ENCODE measurements around the gene ZNF195.
"Not testable (repeated sequence)": the region's sequence is repeated elsewhere in the genome, so short reads cannot be mapped to it uniquely, and the experiment has no call there.

ZNF195 gene

DNA sequence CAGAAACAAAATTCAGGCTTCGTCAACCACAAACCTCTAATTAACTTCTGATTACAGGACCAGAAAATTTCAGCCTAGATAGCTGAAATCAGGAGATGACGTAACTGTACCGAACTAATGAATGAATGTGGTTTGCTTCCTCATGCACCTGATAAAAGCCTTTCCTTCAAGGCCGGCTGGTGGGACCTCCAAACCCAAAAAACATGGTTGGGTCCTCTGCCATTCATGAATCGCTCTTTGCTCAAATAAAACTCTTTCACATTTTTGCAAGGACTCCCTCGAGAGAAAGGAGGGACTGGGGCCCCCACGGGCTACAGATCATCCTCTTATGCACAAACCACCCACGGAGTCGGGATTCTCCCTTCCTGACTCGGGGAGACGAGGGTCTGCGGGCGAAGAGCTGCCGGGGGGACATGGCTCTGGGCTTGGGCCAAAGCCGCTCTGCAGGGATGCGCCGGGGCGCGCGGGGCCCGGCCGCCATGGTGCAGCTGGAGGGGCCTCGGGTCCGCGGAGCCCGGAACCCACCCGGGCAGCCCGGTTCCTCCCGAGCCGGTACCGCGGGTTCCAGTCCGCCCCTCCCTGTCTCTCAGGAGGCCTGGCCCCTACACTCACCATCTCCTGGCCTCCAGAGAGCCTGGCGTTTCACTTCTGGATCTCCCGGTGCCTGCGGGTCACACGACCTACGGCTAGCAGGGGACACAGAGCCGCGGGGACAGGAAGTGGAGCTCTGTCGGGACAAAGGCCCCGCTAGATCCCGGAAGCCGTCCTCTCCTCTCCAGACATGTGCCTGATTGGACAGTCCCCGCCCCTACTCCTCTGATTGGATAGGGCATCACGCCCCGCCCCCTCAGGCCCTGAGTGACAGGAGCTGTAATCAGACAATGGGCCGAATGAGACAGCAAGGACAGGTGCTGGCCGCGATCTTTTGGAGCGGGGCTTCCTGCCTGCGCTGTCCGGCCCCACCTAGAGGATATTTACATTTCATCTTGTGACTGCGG, at the start of gene ZNF195:
Gene ZNF195 (minus strand): TSS at position 721 of the 998 bp plus-strand sequence. CDS start 106 bp downstream, at position 615.
- peak; percentile 95 for DNase-seq

DNA sequence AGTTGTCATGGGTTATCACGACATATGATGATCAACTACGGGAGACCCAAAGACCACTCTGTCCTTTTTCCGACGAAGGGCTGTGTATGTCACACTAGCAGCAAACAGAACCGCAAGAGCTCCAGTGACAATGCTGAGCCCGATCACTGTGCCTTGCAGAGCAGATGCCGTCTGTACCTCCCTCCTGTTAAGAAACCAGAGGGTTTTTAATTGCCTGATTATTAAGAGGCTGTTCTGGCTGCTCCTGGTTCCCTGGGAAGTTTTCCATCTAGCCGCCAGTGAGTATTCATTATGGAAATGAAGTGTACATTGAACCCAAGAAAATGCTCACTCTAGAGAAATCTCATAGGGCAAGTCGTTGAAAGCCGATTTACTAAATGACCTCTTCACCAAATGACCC, 49.1 kb upstream of the ZNF195 start:
- not testable (repeated sequence) for DNase-seq

DNA sequence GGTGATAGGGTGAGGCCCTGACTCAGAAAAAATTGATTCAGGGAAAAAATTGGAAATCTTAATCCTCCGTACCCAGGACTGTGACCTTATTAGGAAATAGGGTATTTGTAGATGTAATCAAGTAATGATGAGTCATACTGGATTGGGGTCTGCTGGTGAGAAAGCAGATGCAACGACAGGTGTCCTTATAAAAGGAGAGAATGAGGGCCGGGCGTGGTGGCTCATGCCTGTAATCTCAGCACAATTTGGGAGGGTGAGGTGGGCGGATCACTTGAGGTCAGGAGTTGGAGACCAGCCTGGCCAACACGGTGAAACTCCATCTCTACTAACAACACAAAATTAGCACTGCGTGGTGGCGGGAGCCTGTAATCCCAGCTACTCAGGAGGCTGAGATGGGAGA, 47.6 kb upstream of the ZNF195 start:
- DNase-seq = not testable (repeated sequence)

DNA sequence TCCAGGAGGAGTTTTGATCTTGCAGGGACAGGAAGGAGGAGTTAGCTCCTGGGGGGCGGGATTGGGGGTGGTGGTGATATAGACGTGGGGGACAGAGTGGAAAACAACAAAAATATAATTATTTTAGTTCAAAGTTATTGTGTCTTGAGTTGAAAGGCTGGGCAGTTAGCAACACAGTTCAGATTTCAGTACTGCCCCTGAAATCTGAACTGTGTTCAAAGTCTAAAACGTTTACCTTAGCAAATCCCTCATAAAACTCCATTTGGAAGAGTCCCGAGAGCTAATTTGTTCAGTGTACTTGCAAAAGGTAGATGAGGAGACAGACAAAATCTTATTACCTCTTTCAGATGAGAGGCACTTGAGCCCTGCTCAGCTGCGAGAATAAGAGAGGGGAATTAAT, 45.0 kb upstream of the ZNF195 start:
- not testable (repeated sequence) for DNase-seq

DNA sequence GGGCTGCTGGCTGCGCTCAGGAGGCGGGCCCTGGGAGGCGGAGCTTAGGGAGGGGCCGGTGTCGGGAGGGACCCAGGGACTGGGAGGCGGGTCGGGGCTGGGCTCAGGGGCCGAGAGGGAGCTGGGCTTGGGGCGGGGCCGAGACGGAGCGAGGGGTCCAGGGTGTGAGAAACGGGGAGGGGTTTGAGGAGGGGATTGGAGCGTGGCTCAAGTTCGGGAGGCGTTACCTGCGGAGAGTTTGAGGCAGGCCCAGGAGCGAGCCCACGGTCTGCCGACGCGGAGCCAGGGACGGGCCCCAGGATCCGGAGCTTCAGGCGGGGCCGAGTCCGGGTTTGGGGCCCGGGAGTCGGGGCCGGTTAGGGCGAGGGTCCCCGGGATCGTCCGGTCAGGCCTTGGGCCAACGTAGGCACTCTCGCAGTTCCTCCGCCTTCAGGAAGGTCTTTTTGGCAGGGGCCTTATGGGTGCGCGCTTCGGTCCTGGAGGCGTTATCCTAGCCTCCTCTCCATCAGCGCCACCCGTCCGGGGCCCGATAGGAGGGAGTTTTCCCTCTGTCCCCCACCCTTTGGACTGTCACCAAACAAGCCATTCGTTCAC, 44.3 kb upstream of the ZNF195 start:
- peak; percentile 80 for DNase-seq

DNA sequence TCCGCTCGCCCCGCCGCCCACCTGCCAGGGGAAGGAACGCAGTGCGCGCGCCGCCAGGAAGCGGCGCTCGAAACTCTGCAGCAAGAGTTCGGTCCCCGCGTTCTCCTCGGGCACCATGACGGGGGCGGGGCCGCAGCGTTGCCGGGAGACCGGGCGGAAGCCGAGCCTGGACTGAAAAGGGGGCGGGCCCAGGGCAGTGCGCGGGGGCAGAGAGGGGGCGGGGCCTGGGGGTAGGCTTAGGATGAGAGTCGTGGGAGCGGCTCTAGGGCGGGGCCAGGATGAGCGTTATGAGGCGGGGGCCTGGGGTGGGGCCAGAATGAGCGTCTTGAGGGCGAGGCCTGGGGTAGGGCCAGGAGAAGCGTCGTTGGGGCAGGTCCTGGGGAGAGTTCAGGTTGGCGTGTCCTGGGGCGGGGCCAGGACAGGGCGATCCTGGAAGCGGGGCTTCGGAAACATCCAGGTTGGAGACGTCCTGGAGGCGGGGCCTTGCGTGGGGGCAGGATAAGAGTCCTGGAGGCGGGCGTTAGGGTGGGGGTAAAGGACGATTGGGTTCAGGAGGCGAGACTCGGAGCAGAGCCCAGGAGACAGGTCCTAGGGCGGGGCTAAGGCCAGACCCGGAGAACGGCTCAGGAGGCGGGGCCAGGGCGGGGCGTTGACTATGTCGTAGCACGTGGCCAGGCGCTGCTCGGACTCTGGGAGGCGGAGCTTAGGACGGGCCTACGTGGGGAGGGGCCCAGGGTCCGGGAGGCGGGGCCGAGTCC, 43.6 kb upstream of the ZNF195 start:
- DNase-seq = peak; percentile 98

DNA sequence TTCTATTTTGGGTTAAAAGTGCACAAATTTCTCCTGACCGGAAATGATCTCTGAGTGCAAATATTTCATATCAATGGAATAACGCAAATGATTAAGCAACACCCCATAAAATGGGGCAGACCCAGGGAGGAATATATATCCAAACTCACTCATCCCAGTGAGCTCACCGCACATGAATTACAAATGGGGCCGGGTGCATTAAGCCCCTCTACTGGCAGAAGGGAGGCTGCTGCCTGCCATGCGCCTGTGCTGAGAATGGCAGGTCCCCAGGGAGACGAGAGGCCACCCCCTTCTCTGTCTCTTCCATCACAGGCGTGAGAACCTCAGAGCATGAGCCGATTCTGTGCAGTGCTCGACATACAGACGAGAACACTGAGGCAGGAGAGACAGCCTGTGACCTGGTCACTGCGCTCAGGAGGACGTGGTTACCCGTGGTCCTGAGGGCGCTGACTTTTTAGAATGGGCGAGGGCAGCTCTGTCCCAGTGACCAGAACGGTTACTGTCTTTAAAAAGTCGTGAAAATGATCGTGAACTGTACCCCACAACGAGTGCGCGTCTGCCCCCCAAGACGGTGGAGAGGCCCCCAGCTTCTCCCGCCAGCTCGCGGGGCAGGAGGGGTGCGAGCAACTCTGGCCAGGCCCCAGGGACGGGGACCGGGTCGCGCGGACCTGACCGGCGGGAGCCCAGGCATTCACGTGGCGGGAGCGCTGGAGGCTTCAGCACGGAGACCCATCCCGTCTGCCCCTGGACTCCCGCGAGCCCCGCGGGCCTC, 42.8 kb upstream of the ZNF195 start:
- DNase-seq = not testable (repeated sequence)

DNA sequence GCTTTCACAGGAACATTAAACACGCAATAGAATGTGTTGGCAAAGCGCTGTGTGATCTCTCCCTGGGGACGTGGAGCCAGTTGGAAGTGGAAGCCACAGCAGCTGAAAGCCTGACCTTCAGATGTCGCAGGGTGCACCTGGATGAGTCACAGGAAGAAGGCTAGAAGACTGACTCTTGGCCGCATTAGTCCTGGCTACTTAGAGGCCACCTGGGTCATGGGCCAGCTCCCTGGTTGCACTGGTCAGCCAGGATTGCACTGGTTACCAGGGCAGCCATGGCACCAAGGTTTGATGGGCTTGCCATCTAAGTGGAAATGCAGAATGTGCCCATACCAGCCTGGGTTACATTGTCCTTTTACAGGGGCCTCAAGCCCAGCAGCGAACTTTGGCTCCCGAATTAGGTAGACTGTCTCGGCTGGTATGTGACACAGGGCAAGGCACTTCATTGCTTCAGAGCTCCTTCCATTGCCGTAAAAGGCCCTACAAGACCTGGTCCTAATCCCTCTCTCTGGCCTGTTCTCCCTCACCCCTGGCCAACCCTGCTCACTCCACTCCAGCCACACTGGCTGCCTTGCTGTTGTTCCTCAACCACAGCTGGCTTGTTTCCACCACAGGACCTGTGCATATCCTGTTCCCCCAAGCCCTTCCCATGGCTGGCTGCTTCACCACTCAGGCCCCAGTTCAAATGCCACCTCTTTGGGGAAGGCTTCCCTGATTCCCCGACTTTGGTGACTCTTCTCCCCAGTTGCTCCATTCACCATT, 41.5 kb upstream of the ZNF195 start:
- not testable (repeated sequence) for DNase-seq

DNA sequence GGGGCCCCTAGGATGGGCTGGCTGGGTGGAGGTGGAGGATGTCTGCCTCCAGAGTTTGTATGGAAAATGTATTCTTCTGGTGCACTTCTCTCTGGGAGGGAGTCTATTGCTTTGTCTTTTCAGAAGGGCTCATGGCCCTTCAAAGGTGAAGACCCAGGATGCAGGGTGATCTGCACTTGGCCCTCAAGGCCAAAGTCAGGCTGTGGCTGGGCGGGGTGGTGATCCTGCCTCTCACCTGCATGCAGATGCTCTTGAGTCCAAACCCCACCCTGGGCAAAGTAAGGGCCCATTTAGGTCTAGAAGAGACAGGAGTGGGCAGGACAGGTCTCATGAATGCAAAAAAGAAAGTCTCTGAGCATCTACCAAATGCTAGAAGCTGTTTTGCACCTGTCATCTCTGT, 40.5 kb upstream of the ZNF195 start:
- DNase-seq = not testable (repeated sequence)

DNA sequence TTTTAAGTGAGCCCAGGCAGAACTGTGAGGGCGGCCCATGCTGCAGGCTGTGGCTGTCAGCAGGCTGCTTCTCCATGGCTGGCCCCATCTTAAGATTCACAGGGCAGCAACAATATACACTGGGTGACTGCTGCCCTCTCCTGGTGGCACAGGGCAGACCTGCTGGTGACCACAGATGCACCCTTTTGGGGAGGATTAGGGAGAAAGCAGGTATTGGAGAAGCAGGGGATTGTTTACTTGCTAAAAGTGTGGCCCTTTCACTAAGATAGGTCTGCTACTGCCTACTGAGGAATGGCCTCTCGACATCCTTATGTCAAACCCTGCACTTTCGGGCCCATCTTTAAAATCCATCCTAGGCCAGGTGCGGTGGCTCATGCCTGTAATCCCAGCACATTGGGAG, 38.1 kb upstream of the ZNF195 start:
- DNase-seq = peak; percentile 1

DNA sequence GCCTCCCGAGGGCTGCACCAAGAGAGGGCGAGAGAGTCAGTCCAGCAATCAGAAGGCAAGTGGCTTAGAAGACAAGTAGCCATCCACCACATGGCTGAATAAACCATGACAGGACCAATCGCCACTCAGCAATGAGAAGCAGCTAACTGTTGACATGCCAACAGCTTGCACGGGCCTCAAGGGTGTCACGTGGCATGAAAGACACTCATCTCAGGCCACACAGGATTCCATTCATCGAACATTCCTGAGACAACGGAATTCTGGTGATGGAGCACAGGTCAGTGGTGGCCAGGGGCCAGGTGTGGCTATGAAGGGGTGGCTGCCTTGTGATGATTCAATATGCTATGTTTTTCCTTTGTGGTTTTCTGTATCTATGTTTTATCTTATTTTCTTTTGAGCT, 36.4 kb upstream of the ZNF195 start:
- DNase-seq = not testable (repeated sequence)

DNA sequence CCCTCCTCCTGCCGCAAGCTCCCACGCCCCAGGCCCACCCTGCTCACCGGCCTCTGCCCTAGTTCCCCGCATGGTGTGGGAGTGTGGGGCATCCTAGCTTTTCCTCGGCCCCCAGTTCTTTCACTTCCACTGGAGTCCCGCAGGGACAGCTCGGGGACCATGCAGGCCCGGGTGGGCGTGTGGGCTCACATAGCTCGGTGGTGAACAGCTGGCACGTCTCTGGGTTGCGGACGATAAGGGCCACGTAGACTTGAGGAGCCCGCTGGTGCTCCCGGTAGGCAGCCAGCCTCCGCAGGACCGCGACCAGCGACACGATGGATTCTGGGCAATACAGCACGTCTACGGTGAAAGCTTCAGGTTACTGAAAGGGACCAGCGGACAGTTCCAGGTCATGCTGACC, 34.7 kb upstream of the ZNF195 start:
- DNase-seq = not testable (repeated sequence)

DNA sequence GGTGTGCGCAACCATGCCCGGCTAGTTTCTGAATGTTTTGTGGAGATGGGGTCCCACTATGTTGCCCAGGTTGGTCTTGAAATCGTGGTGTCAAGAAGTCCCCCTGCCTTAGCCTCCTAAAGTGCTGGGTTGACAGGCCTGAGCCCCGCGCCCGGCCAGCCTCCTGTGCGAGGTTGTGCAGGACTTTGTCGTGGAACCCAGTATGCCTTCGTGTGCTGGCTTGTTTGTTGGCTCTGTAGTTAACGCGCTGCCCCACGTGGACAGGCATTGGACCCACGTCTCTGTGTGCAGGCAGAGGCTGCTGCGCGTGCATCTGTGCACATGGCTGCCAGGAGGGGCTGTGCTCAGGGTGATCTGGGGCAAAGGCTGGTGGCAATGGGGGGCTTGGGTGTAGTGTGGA, 33.9 kb upstream of the ZNF195 start:
- no peak for DNase-seq

DNA sequence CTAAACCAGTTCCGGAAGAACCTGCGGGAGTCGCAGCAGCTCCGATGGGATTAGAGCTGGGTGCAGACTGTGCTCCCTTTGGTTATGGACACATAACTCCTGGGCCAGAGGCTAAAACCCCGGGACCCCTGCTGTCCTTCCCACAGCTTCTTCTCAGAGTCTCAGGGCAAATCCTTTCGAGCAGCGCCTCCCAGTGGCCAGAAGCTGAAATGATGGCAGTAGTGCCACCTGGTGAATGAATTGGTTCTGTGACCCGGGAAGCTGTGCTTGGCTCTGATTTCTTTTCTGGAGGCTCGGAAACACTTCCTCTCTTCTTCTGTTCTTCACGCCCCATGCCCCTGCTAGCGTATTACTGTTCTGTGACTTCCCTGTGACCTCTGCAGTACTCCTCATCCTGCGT, 29.8 kb upstream of the ZNF195 start:
- peak; percentile 29 for DNase-seq

DNA sequence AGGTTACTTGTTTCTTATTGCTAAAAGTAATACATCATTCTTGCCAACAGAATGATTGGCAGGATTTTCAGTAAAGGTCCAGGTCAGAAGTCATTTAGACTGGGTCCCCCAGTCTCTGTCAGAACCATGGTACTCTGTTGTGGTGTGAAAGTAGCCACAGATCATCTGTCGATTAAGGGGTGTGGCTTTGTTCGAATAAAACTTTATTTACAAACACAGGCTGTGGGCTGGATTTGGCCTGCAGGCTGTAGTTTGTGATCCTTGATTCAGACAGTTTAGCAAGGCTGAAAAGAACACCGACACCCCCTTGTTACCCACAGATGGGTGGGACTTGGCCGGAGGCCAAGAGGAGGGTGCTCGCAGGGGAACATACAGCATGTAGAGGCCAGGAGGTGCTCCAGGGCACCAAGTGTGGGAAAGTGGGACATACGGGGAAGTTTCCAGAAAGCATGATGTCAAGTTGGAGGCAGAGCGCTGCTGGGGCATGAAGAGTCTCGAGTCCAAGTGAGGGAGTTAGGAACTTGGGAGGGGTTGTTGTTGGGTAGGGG, 29.2 kb upstream of the ZNF195 start:
- not testable (repeated sequence) for DNase-seq

DNA sequence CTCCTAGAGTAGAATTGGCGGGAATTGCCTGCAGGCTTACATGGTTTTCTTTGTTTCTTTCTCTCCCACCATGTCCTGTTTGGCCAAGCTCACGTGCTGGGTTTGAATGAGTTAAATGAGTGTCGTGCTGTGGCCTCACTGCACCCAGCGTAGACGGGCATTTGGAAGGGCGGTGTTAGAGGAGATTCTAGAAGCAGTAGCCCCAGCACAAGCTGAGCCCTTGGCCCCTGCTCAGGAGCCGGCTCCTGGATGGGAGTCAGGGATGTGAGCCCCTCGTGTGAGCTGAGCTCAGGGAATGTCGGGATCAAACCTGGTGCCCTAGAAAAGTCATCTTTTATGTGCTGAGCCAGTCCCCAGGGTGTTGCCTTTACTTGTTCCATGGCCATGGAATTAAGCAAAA, 28.0 kb upstream of the ZNF195 start:
- DNase-seq = not testable (repeated sequence)

DNA sequence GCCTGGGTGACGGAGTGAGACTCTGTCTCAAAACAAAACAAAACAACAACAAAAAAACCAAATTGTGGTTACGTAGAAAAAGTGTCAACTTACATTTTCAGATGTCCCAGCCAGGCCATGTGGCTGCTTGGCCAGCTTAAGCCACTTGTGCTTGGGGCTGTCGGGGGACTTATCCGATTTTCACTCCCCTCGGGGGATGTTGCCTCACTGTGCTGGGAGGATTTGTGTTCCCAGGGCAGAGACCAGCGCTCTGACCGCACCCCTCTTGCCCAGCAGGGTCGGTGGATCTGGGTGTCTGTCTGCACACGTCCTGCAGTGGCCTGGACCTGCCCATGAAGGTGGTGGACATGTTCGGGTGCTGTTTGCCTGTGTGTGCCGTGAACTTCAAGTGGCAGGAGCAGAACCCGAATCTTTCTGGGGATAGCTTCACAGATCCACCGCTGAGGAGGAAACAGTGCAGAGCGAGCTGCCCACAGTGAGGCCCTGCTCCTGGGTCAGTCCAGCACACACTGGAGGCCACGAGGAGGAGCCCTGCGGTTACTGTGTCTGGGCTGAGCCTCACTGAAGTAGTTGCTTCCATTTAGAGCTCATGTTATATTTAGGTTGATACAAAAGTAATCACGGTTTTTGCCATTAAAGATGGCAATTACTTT, 27.4 kb upstream of the ZNF195 start:
- not testable (repeated sequence) for DNase-seq

DNA sequence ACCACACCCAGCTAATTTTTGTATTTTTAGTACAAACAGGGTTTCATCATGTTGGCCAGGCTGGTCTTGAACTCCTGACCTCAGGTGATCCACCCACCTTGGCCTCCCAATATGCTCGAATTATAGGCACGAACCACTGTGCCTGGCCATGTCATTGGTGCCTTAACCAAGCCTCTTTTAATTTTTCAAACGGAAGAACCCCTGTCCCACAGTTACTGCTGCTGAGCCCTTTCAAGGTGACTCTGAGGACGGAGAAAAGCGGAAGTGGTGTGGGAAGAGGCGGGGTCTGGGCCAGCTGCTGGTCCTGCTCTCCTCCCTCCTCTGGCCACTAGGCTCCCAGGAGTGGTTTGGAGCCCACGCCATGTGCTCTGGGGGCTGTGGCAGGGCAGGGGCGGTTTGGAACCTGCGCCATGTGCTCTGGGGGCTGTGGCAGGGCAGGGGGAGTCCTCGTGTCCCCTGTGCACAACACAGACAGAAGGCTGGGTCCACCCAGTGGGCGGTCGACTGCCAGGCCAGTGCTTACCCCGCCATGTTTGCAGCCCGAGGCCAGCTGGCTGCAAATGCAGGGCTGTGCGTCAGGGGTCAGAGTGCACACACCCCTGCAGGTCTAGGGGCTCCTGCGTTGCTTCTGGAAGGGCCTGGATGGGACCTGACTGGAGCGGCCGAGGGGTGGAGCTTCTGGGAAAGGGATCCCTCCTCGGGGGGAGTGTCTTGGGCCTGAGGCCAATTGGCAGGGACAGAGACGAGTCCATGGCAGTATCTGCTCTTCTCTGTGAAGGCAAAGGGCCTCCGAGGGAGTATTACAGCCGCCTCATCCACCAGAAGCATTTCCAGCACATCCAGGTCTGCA, 25.4 kb upstream of the ZNF195 start:
- DNase-seq = not testable (repeated sequence)

DNA sequence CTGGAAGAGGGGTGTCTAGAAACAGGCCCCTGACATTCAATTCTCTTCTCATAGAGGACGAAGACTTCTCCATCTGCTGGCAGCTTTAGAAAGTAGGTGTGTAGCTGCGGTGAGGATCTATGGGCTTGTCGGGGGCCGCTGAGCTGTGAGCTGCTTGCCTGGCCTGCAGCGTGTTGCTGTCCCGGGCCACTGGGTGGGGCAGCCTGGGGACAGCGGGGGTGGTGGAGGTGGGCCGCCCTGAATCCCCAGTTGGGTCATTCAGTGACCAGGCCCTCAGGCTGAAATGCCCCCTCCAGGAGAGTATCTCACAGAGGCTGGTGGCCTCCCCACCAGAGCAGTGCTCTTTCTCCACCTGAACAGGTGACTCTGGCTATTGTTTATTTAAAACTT, 23.9 kb upstream of the ZNF195 start:
- not testable (repeated sequence) for DNase-seq
